Measurements from ENCODE around the gene POLR1H. TPM values are rescaled to one million over a fixed set of nuclear protein-coding genes. Genes with fewer than 3 reads are reported as not detected.

The POLR1H gene
- total RNA-seq, 1 experiment from 2014 or later, result 60.9 TPM

- CTCF ChIA-PET, result interaction anchor here (0.6 to 2.4 kb wide), 7 partner anchors 14 to 442 kb away, joined by 3 to 8 read pairs (median 4); partner anchors contain the start of gene RNF39
- Mint-ChIP-seq H3K9me3 (ENCODE audit: unreplicated experiment) (no peaks in the 10 kb centered on the region), H3K4me1 (ENCODE audit: insufficient read depth, unreplicated experiment) (peaks cover 25% of the 10 kb centered on the region), H3K27me3 (ENCODE audit: insufficient read depth, unreplicated experiment) (no peaks in the 10 kb centered on the region), H3K4me3 (ENCODE audit: unreplicated experiment) (no peak overlapping the region), H3K36me3 (ENCODE audit: insufficient read depth, unreplicated experiment) (no peaks in the 10 kb centered on the region), H3K27ac (ENCODE audit: low read depth, unreplicated experiment) (peak overlapping the region; percentile 67)
- POLR2A ChIA-PET, result interaction anchor here (0.6 to 6.3 kb wide), 7 partner anchors 8 to 31 kb away, joined by 3 to 77 read pairs (median 12); partner anchors contain the start of genes POLR1H, PPP1R11 and RNF39
- no peak for TF ChIP-seq CTCF (IDR thresholded peaks at IDR 0.05; ENCODE audit: unreplicated experiment)
- intact Hi-C loops (cut with micrococcal nuclease), result no loop called here
- DNase-seq (ENCODE audit: unreplicated experiment), result peak; percentile 79
- BruUV-seq (replicated peaks), result no TSS peak
These were observed 30.7 kb downstream of the POLR1H start for GRCh38 chr6:30091577-30092381.

- H3K4me1 Mint-ChIP-seq (ENCODE audit: insufficient read depth, unreplicated experiment), result peaks cover 35% of the 10 kb centered on the region
- H3K4me3 Mint-ChIP-seq (ENCODE audit: unreplicated experiment), result no peak overlapping the region
- intact Hi-C loops (cut with micrococcal nuclease), result no loop called here
- peaks cover 9% of the 10 kb centered on the region for H3K27me3 Mint-ChIP-seq (ENCODE audit: insufficient read depth, unreplicated experiment)
- ChIA-PET CTCF (interaction anchor here (1.3 to 2.5 kb wide), 3 partner anchors 11 to 443 kb away, joined by 5 to 10 read pairs (median 8); no protein-coding TSS in a partner anchor), POLR2A (interaction anchor here (0.6 to 3.0 kb wide), 4 partner anchors 9 to 32 kb away, joined by 4 to 16 read pairs (median 8); partner anchors contain the start of genes POLR1H and PPP1R11)
- H3K36me3 Mint-ChIP-seq (ENCODE audit: insufficient read depth, unreplicated experiment), result no peaks in the 10 kb centered on the region
- no peak for DNase-seq (ENCODE audit: unreplicated experiment)
- no peak for TF ChIP-seq CTCF (IDR thresholded peaks at IDR 0.05; ENCODE audit: unreplicated experiment)
- H3K27ac Mint-ChIP-seq (ENCODE audit: low read depth, unreplicated experiment), result no peak overlapping the region
- BruUV-seq (replicated peaks), result no TSS peak
- no peaks in the 10 kb centered on the region for H3K9me3 Mint-ChIP-seq (ENCODE audit: unreplicated experiment)
These were observed 31.9 kb downstream of the POLR1H start for GRCh38 chr6:30092852-30093543.

- Mint-ChIP-seq H3K27ac (ENCODE audit: low read depth, unreplicated experiment) (no peak overlapping the region), H3K4me3 (ENCODE audit: unreplicated experiment) (no peak overlapping the region), H3K27me3 (ENCODE audit: insufficient read depth, unreplicated experiment) (peaks cover 18% of the 10 kb centered on the region), H3K4me1 (ENCODE audit: insufficient read depth, unreplicated experiment) (peaks cover 39% of the 10 kb centered on the region), H3K9me3 (ENCODE audit: unreplicated experiment) (no peaks in the 10 kb centered on the region), H3K36me3 (ENCODE audit: insufficient read depth, unreplicated experiment) (no peaks in the 10 kb centered on the region)
- intact Hi-C loops (cut with micrococcal nuclease), result no loop called here
- DNase-seq (ENCODE audit: unreplicated experiment), result no peak
- CTCF ChIA-PET, result interaction anchor here (0.8 to 2.6 kb wide), 4 partner anchors 10 to 37 kb away, joined by 6 to 12 read pairs (median 9); no protein-coding TSS in a partner anchor
- no TSS peak for BruUV-seq (replicated peaks)
- POLR2A ChIA-PET, result interaction anchor here (0.5 to 3.0 kb wide), 7 partner anchors 7 to 119 kb away, joined by 3 to 16 read pairs (median 4); partner anchors contain the start of genes POLR1H and TRIM26
- TF ChIP-seq CTCF (IDR thresholded peaks at IDR 0.05; ENCODE audit: unreplicated experiment), result no peak
These were observed 33.0 kb downstream of the POLR1H start for GRCh38 chr6:30093951-30094661.

All from MCF 10A (cell line).